HG03571 (cell line): ENCODE measurements around the gene PAK1.
"Not testable (repeated sequence)": the region's sequence is repeated elsewhere in the genome, so short reads cannot be mapped to it uniquely, and the experiment has no call there.

Experiments
- ATAC-seq: cut with Tn5 transposase; IDR thresholded peaks from one replicate; pipeline ENCODE4 v1.9.1; 2021; ENCODE audit not compliant: unreplicated experiment

Gene PAK1

DNA sequence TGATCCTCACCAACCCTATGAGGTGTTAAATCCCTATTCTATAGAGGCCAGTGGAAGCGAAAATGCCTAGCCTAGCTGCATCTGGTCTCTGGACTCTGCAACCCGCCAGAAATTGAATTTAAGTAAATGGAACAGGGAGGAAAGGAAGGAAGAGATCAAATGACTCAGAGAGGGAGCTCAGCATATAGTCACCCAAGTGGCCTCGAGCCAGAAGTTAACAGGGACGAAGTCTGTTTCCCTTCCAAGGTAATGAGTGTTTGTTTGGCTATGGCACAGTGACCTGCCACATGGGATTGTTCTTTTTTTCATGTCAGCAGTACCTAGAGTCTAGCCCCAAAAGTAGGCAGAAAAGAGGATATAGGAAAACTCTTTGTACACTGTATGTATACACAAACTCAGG lies 66.3 kb downstream of the PAK1 start:
- no peak for ATAC-seq

DNA sequence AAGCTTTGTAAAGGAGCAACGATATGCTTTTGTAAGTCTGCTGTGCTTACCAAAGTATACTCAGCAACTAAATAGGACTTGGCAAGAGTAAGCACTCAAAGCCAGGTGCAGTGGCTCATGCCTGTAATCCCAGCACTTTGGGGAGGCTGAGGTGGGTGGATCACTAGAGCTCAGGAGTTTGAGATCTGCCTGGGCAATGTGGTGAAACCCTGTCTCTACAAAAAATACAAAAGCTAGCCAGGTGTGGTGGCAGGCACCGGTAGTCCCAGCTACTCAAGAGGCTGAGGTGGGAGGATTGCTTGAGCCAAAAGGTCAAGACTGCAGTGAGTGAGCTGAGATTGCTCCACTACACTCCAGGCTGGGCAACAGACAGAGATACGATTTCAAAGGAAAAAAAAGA lies 67.5 kb downstream of the PAK1 start:
- ATAC-seq = no peak

GRCh38 chr11:77403211-77403610 lies 70.7 kb downstream of the PAK1 start:
- no peak for ATAC-seq

DNA sequence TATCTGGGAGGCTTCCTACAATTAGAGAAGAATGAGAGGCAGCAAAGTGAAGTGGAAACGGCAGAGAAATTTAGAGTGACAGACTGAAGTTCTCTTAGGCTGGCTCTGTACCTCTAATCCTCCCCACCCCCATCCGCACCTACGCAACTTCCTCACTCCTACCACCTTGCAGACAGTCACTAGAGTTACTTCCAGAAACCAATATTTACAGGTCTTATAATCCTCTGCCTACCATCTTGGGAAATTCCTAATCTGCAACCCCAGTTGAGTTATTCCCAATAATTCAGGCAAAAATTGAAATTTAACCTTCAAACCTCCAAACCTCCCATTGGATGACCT lies 71.7 kb downstream of the PAK1 start:
- ATAC-seq = no peak

DNA sequence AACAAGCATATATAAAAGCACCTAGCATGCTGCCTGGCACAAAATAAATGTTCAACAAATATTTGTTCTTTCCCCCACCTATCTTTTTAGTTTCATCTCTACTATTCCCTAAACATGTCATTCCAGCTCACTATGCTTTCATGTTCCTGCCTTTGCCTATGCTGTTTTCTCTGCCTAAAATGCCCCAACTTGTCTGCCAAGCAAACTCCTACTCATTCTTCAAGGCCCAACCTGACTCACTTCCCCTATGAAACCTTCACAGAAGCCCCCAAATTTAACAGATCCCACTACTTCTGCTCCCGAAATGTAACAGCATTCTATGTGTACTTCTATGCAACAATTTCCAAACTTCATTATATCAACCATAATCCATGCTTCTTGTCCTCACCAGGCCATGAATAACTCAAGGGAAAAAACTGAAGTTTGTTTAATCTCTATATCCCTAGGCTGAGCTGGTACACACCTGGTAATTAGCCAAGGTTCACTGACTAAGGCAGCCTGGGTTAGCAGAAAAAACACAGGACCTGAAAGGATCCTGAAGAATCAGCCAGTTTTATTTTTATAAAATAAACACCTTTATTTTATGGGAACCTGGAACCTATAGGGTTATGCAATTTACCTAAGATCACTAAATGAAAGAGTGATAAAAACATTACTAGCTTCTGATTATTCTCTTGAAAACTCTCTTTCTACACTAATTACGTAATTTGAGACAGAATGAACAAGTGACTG lies 72.2 kb downstream of the PAK1 start:
- ATAC-seq = no peak

DNA sequence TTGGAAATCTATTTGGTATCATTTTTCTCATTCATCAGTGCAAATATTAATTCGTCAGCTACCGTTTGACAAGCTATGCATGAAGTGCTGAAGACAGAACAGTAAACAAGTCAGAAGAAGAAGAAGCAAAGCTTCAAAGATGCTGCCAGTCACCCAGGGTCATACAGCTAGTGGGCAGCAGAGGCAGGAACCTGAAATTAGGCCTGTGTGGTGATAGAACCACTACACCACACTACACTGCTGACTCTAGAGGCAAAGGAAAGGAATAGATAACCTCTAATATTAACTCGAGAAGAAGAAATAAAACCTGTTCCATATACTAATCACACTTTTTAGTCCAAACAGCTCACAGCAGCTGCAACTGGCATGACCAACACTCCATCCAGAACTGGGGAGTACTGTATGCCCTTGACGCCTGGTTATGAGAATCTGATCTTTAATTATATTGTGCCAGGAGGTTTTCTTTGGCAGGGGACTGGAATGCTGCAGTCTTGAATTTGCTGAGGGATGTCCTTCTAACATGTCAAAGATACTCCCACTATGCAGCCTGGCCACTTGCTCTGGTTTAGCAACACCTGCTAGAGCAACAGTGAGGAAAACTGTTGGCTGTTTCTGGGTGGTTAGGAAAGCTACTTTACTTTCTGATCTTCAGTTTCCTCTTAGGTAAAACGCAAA lies 73.0 kb downstream of the PAK1 start:
- no peak for ATAC-seq

DNA sequence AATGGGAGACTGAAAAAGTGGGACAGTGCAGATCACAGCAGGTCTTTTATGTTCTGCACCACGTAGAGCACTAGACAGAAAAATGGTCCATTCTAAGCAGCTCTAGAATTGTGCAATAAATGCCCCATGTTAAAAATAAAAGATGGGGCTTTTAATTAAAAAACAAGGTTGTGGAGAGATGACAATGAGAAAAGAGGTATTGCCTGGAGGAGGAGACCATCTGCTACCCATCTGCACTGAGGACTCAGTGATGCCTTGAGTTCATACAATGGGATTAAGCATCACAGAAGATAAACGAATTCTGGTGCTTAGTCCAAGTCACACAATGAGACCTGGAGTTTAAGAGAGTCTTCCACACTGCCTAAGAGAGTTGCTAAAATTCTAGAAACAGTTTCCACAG lies 73.6 kb downstream of the PAK1 start:
- no peak for ATAC-seq

GRCh38 chr11:77397631-77398030 lies 76.3 kb downstream of the PAK1 start:
- no peak for ATAC-seq

- no peak for ATAC-seq
Measured at GRCh38 chr11:77396911-77397310, 77.0 kb downstream of the PAK1 start.

- ATAC-seq = no peak
Measured at GRCh38 chr11:77396305-77396704, 77.6 kb downstream of the PAK1 start.

- no peak for ATAC-seq
Measured at GRCh38 chr11:77395460-77396173, 78.3 kb downstream of the PAK1 start.

GRCh38 chr11:77392842-77393241 lies 81.1 kb downstream of the PAK1 start:
- no peak for ATAC-seq

GRCh38 chr11:77387701-77388100 lies 86.2 kb downstream of the PAK1 start:
- no peak for ATAC-seq

DNA sequence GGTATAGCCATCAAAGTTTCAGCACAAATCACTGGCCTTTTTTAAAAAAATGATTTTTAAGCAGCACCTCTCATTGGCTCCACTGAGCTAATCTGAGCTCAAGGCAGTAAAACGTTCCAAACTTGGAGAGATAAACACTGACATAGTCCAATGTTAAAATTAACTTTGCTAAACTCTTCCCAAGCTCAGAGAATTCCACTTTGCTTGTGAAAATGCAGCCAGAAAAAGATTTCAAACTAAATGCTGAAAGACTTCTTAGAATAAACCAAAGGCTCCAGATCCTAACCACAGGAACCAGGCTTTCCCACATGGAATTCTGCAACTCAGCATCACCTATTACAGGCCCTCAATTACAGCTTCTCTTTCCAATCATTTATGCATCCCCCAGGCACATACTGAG lies 87.7 kb downstream of the PAK1 start:
- ATAC-seq = no peak

DNA sequence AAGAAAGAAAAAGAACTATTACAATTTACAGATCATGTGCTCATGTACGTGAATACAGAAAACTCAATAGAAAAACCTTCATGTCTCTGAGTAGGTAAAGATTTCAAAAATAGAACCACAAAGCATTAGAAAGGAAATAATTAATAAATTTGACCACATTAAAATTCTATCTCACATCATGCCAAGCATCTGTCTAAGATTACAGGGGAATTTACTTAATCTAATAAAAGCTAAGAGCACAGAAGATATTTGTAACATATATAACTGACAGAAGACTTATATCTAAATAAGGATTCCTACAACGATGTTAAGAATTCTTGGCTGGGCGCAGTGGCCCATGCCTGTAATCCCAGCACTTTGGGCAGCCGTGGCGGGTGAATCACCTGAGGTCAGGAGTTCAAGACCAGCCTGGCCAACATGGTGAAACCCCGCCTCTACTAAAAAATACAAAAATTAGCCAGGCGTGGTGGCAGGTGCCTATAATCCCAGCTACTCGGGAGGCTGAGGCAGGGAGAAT lies 88.6 kb downstream of the PAK1 start:
- ATAC-seq = not testable (repeated sequence)

- ATAC-seq = no peak
Measured at GRCh38 chr11:77384571-77384970, 89.3 kb downstream of the PAK1 start.

DNA sequence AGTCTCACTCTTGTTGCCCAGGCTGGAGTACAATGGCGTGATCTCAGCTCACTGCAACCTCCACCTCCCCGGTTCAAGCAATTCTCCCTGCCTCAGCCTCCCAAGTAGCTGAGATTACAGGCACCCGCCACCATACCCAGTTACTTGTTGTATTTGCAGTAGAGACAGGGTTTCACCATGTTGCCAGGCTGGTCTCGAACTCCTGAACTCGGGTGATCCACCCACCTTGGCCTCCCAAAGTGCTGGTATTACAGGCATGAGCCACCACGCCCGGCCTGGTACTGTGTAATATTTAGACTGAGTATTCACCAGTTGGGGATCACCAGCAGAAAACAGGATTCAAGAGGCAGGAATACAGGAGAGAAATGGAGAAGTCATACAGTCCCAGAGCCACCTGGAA lies 90.5 kb downstream of the PAK1 start:
- not testable (repeated sequence) for ATAC-seq

DNA sequence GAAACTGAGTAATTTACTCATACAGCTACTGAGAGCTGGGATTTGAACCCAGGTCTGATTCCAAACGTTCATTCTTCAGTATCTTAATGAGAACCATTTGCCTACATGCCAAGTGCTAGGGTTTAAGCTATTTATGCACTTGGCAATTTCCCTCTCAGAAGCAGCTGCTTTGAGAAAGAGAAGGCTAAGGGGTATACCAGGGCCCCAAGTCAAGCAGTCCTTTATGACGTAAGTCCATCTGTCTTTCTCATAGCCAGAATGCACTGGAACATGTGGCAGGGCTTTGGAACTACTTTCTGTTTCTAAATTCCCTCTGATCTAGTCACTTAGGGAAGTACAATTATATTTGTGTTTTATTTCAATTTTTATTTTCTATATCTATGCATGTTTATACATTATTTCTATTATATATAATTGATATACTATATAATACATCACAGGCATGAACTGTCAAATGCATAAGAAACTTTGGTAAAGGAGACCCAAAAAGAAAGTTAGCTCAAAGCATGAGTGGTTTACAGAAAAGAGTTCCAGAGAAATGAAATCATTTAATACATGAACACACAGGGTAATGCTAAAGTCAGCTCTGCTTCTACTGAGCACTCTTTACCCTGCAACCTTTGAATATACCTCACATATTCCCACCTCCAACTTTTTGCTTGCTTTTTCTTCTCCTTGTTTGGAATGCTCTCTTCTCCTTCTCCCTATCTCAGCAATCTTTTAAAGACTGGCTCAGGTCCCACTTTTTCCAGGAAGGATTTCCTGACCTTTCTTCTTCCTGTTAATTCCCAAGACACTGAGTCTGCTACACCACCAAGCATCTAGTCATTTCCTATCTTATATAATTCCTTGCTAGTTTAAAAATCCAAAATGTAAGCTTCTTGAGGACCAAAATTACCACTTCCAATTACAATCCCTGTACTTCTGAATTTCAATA lies 91.9 kb downstream of the PAK1 start:
- no peak for ATAC-seq

- no peak for ATAC-seq
Measured at GRCh38 chr11:77379934-77380333, 94.0 kb downstream of the PAK1 start.

DNA sequence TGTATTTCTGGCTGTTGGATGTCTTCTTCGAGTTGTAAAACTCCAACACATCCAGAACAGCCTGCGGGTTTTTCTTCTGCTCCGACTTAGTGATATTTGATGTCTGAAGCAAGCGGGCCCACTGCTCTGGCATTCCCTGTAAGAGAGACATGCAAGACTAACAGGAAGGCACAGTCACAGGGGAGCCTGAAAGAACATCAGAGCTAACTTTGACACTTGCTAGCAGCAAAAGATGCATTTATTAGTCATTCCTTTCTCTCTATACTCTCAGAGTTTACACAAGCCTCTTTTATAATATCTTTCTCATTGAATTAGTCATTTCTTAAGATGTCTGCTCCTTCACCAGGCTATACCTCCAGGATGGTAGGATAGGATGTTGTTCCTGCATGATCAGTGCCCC lies 94.6 kb downstream of the PAK1 start:
- no peak for ATAC-seq

- no peak for ATAC-seq
Measured at GRCh38 chr11:77377734-77378133, 96.2 kb downstream of the PAK1 start.
